GM12878 (cell line): ENCODE data around the gene POU2F1. TPM values are rescaled to one million over a fixed set of nuclear protein-coding genes. Genes with fewer than 3 reads are reported as not detected.

Experiments
- ATAC-seq: fragments of 200-7000 bp; cut with Tn5 transposase; 3 replicates; pipeline ENCODE4 v1.9.1; 2020; ENCODE audit warnings: mild to moderate bottlenecking, moderate library complexity
- BruUV-seq: library from RNA; stranded (reverse); fragments of 400-500 nt; replicated peaks from 2 replicates; lab custom pipeline; 2021; lab: Mats Ljungman, UMichigan
- CTCF ChIA-PET: fragments of 300-600 bp; sonication (Branson Sonifier 250); formaldehyde crosslinking; extraction: SDS; loops from one replicate; lab custom pipeline; 2021; ENCODE audit warnings: inconsistent platforms; lab: Yijun Ruan, JAX
- POLR2A ChIA-PET: fragments of 350-600 bp; formaldehyde crosslinking; extraction: SDS; loops from one replicate; lab custom pipeline; 2021; ENCODE audit warnings: inconsistent platforms; lab: Charles Lee
- RAD21 ChIA-PET: fragments of 300-600 bp; sonication (Branson Sonifier 250); formaldehyde crosslinking; loops from one replicate; lab custom pipeline; 2023; ENCODE audit warnings: antibody characterized with exemption; ENCODE audit not compliant: unreplicated experiment; lab: Charles Lee
- SMC1A ChIA-PET: fragments of 300-600 bp; sonication (Branson Sonifier 250); formaldehyde crosslinking; loops from one replicate; lab custom pipeline; 2023; ENCODE audit not compliant: unreplicated experiment, uncharacterized antibody; lab: Charles Lee
- DNase-seq: peaks from one replicate; pipeline ENCODE4 v3.0.0-alpha.2; 2011; ENCODE audit warnings: low read depth, low spot score
- FAIRE-seq: peaks from 3 replicates; lab custom pipeline; 2011; peaks lifted over from hg19 to GRCh38; lab: Jason Lieb, UNC
- H2AFZ ChIP-seq: 2 replicates; pipeline ENCODE4 v1.6.0; 2011; ENCODE audit warnings: low read depth, low read length, control low read depth; ENCODE audit not compliant: control insufficient read depth
- H3K27ac ChIP-seq: 2 replicates; pipeline ENCODE4 v1.5.1; 2011; ENCODE audit warnings: control low read depth; ENCODE audit not compliant: control insufficient read depth, insufficient read depth
- H3K27me3 ChIP-seq, 2 experiments: replicated peaks in 1 of 2; 2 replicates each; pipeline versions ENCODE4 v1.6.0 to v1.6.1; 2011; ENCODE audit warnings: low read length in 1 of 2; ENCODE audit not compliant: control insufficient read depth in 2 of 2, insufficient read depth in 2 of 2
- H3K36me3 ChIP-seq, 2 experiments: 2 replicates each; pipeline ENCODE4 v1.5.1; 2011; ENCODE audit warnings: low read length in 1 of 2; ENCODE audit not compliant: control insufficient read depth in 2 of 2, insufficient read depth in 2 of 2
- H3K4me1 ChIP-seq: 2 replicates; pipeline ENCODE4 v1.6.1; 2011; ENCODE audit warnings: mild to moderate bottlenecking, low read length, moderate library complexity, mixed read lengths; ENCODE audit not compliant: control insufficient read depth, insufficient read depth
- H3K4me2 ChIP-seq: 2 replicates; pipeline ENCODE4 v1.6.0; 2011; ENCODE audit warnings: control low read depth; ENCODE audit not compliant: control insufficient read depth, insufficient read depth
- H3K4me3 ChIP-seq: fragments of 200-600 bp; sonication (generic); 2 replicates; pipeline ENCODE4 v1.5.1; 2016
- H3K79me2 ChIP-seq: 2 replicates; pipeline ENCODE4 v1.6.0; 2011; ENCODE audit warnings: low read length; ENCODE audit not compliant: control insufficient read depth, insufficient read depth
- H3K9ac ChIP-seq: 2 replicates; pipeline ENCODE4 v1.8.0; 2011; ENCODE audit warnings: low read length, control low read depth, mixed read lengths; ENCODE audit not compliant: control insufficient read depth, insufficient read depth
- H3K9me3 ChIP-seq: replicated peaks from 3 replicates; pipeline ENCODE4 v1.5.1; 2011; ENCODE audit warnings: mild to moderate bottlenecking, low read length; ENCODE audit not compliant: control insufficient read depth, insufficient read depth
- H4K20me1 ChIP-seq: 2 replicates; pipeline ENCODE4 v1.6.0; 2011; ENCODE audit not compliant: control insufficient read depth, insufficient read depth
- CBFB ChIP-seq: IDR thresholded peaks from 2 replicates; pipeline ENCODE4 v1.6.1; 2016; ENCODE audit warnings: antibody characterized with exemption, low read depth
- E4F1 ChIP-seq: fragments of 450-650 bp; IDR thresholded peaks from 2 replicates; pipeline ENCODE4 v1.6.1; 2018; ENCODE audit warnings: borderline replicate concordance, mild to moderate bottlenecking; ENCODE audit not compliant: partially characterized antibody
- SIN3A ChIP-seq: IDR thresholded peaks from 2 replicates; pipeline ENCODE4 v1.6.1; 2012; ENCODE audit warnings: low read depth, low read length, improper control_type of control experiment
- ZNF592 ChIP-seq: fragments of 450-650 bp; IDR thresholded peaks from 2 replicates; pipeline ENCODE4 v1.6.1; 2017; ENCODE audit warnings: mild to moderate bottlenecking, moderate library complexity
- WGBS: methylation state at CpG from one replicate; pipeline ENCODE4 v1.1.6; 2016; ENCODE audit warnings: low lambda C conversion rate; ENCODE audit not compliant: insufficient replicate concordance, insufficient coverage; ENCODE audit errors: missing lambda C conversion rate; 5-methylcytosine and 5-hydroxymethylcytosine counted together
- in situ Hi-C: fragments of 300-500 bp; cut with MboI; formaldehyde crosslinking; loops from 9 replicates; pipeline ENCODE4 v1.14.3; 2018; ENCODE audit warnings: mixed read lengths
- intact Hi-C: fragments of 100-400 bp; cut with micrococcal nuclease; formaldehyde crosslinking; loops from one replicate; pipeline ENCODE4 v1.14.2; 2022; ENCODE audit not compliant: unreplicated experiment
- polyA plus RNA-seq, 11 experiments: library from polyadenylated mRNA; depleted of rRNA in 4 of 11; unstranded in 6 of 11; stranded (reverse) in 5 of 11; fragments of >200 nt; fragmentation: Nextera tagmentation in 4 of 11; fragmentation: Illumina TruSeq in 1 of 11; extraction: Ambion mirVana in 4 of 11; extraction: Trizol in 1 of 11; gene quantifications; 1 replicate in 1 of 11; 2 replicates in 10 of 11; pipeline versions ENCODE4 v1.2.1 to v1.2.3, GENCODE V29; 2011 to 2016; ENCODE audit warnings: inconsistent platforms in 2 of 11, missing spikeins in 2 of 11, low read depth in 1 of 11
- total RNA-seq, 4 experiments: library from RNA; depleted of rRNA in 3 of 4; stranded (reverse); fragments of >200 nt in 3 of 4; fragmentation: Illumina TruSeq in 1 of 4; extraction: Trizol in 1 of 4; gene quantifications; 2 replicates each; pipeline versions ENCODE4 v1.2.1 to v1.2.3, GENCODE V29; 2013 to 2021

The POU2F1 gene
- total and polyA plus RNA-seq, 10 of the 15 experiments (the other 5 are each of a cell fraction or from before 2014, with no cell fraction given) = 2.5 to 21.7 (median 12.5) TPM

GRCh38 chr1:167431909-167432650 is 211.4 kb downstream of the POU2F1 start:
- Histone ChIP-seq H4K20me1 (no peaks in the 10 kb centered on the region), H3K4me2 (no peak overlapping the region), H3K27me3 (no peaks in the 10 kb centered on the region), H2AFZ (no peak overlapping the region), H3K79me2 (no peaks in the 10 kb centered on the region), H3K4me1 (peaks cover 27% of the 10 kb centered on the region), H3K27ac (no peak overlapping the region), H3K36me3 (no peaks in the 10 kb centered on the region; a peak in 1 of 4 replicates), H3K4me3 (no peak overlapping the region), H3K9me3 (no peaks in the 10 kb centered on the region; the same call in 2 of the 3 replicates), H3K9ac (no peak overlapping the region)
- POLR2A ChIA-PET = no interaction called here
- SMC1A ChIA-PET = interaction anchor here (1.2 to 1.8 kb wide), 2 partner anchors 15 to 21 kb away, joined by 3 to 6 read pairs; no protein-coding TSS in a partner anchor
- 62% methylated on average over 7 of the region's 8 CpGs for WGBS
- no peak for TF ChIP-seq ZNF592
- no peak for TF ChIP-seq SIN3A
- no peak for TF ChIP-seq E4F1
- no peak for TF ChIP-seq CBFB
- no peak for ATAC-seq
- no peak for DNase-seq
- in situ Hi-C loops = no loop called here
- intact Hi-C loops = no loop called here
- no TSS peak for BruUV-seq
- RAD21 ChIA-PET = interaction anchor here (1.0 to 1.4 kb wide), 4 partner anchors 24 to 373 kb away, joined by 3 to 5 read pairs (median 4); no protein-coding TSS in a partner anchor
- no peak for FAIRE-seq
- CTCF ChIA-PET = interaction anchor here (0.6 to 2.4 kb wide), 5 partner anchors 10 to 314 kb away, joined by 3 to 8 read pairs (median 5); no protein-coding TSS in a partner anchor
